Anterior cingulate cortex (tissue), 58 donors: Measurements from ENCODE around the gene KCNH3.
A peak's percentile ranks its signal among the peaks of the same experiment; 100 is the strongest.
"Not testable (repeated sequence)": the region's sequence is repeated elsewhere in the genome, so short reads cannot be mapped to it uniquely, and the experiment has no call there.

Experiments
- DNase-seq, 58 donors: peaks; one replicate each; lab custom pipeline; 2025; lab: John Stamatoyannopoulos, UW

KCNH3 gene

GRCh38 chr12:49524660-49525324, 14.0 kb upstream of the KCNH3 start:
- DNase-seq = no peak

GRCh38 chr12:49525942-49526341, 12.9 kb upstream of the KCNH3 start:
- DNase-seq = no peak

DNA sequence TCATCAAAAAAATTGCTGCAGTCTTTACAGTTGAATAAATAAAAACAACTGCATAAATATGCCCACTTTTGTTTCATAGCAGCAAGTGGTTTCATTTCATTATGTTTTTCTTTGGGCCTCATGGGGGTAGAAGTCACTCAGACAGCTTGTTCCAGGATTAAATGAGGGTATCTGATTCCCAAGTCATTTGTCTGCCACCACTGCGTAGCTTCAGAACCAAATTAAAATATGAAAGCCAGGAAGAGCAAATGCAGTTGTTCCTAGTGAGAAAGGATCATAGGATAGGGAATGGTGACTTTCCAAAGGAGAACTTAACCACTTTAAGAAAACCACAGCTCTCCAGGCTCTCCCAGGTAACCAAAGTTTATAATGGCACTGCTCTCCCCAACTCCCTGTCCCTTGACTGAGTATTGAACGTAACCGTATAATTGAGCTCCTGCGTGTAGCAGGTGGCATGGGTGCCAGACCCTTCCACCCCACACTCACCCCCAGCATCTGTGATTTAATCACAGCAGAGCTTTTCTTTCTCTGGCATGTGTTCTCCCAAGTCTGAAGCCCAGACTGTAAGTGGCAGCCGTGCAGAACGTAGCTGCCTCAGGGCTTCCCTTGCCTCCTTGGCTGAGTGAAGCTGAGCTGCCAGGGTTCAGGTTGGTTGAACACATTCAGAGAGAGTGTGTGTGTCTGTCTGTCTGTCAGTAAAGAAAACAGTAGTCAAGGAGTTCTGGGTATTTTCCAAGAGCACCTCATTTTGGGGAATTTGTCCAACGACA, 11.3 kb upstream of the KCNH3 start:
- DNase-seq = no peak

- DNase-seq = no peak
These were observed 9.4 kb upstream of the KCNH3 start for GRCh38 chr12:49529414-49529813.

- no peak for DNase-seq
These were observed 7.1 kb upstream of the KCNH3 start for GRCh38 chr12:49531745-49532144.

DNA sequence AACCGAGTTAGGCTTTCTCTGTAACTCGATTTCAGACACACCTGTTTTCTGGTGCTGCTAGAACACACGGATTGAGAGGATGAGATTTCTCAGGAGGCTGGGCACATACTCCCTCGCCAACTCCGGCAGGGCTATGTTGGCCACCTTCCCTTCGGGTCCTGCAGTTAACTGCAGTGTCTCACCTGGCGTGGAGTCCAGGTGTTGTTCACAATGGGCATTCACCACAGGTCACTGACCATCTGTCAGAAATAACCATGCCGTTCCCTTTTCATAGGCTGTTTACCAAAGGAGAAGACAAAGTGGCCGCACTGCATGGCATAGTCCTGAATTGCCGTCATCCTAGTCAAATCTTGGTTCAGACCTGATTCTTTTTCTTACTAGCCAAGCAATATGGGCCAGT, 5.5 kb upstream of the KCNH3 start:
- no peak for DNase-seq

DNA sequence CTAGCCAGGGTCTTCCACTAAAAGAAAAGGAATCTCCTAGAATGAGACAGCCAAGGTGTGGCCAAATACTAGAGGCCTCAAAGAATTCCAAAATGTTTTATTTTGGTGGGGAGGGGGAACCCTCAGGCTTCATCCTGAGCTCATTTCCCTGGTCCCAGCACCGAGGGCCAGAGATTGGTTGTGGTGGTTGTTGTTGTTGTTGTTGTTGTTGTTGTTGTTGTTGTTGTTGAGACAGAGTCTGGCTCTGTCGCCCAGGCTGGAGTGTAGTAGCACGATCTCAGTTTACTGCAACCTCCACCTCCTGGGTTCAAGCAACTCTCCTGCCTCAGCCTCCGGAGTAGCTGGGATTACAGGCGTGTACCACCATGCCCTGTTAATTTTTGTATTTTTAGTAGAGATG, 4.7 kb upstream of the KCNH3 start:
- not testable (repeated sequence) for DNase-seq

GRCh38 chr12:49534731-49535278, 4.0 kb upstream of the KCNH3 start:
- peak in 1 of 58 donors; percentile 47 for DNase-seq

- DNase-seq = no peak
These were observed 2.8 kb upstream of the KCNH3 start for GRCh38 chr12:49535921-49536525.

DNA sequence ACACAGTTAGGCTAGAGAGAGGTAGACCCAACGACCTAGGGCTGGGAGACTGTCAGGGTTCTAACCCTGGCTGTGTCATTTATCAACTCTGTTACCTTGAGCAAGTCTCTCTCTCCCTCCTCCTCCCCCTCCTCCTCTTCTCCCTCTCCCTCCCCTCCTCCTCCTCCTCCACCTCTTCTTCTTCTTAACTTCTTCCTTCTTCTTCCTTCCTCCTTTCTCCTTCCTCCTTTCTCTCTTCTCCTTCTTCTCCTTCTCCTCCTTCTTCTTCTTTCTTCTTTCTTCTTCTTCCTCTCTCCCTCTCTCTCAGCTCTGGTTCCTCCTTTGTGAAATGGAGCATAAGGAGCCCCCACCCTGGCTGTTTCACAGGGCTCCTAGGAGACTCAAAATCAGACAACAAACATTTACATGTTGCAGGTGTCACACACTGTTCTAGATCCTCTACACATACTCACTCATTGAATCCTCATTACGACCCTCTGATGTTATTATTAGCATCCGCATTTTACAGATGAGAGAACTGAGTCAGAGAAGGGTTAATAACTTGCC, 2.2 kb upstream of the KCNH3 start:
- DNase-seq = no peak

DNA sequence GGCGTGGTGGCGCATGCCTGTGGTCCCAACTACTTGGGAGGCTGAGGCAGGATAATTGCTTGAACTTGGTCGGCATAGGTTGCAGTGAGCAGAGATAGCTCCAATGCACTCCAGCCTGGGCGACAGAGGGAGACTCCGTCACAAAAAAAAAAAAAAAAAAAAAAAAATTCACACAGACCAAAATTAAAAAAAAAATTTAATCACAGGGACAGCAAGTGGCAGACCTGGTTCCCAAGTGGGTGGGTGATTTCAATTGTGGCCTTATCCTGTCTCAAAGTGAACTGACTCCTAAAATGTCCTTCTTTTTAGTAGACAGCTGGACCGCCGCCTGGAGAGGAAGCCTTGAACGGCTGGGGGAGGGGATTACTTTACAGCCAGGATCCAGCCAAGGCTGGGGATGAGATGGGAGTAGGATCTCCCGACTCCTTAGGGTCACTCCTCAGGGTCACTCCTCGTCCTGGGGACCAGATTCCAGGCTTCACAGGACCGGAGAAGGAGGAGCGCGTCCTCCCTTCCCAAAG, 1.5 kb upstream of the KCNH3 start:
- DNase-seq = peak in 1 of 58 donors; percentile 57

GRCh38 chr12:49537752-49538509, 899 bp upstream of the KCNH3 start:
- peak in 23 of 58 donors; percentile 20 to 65 (median 44) for DNase-seq

GRCh38 chr12:49539406-49540228, 787 bp downstream of the KCNH3 start:
- DNase-seq = no peak

GRCh38 chr12:49540229-49541139, 1.7 kb downstream of the KCNH3 start:
- DNase-seq = no peak

GRCh38 chr12:49541140-49541861, 2.5 kb downstream of the KCNH3 start:
- no peak for DNase-seq

GRCh38 chr12:49541911-49542505, 3.2 kb downstream of the KCNH3 start:
- no peak for DNase-seq

- no peak for DNase-seq
These were observed 3.8 kb downstream of the KCNH3 start for GRCh38 chr12:49542592-49543160.
